NCI-H345 treated with DMSO at 0.1 percent for 48 hours (cell line): ENCODE results near the gene UHRF1.
A peak's percentile ranks its signal among the peaks of the same experiment; 100 is the strongest.
"Not testable (repeated sequence)": the region's sequence is repeated elsewhere in the genome, so short reads cannot be mapped to it uniquely, and the experiment has no call there.

Experiments used
- DNase-seq: peaks from one replicate; lab custom pipeline; 2025; ENCODE audit not compliant: unreplicated experiment; lab: John Stamatoyannopoulos, UW

The UHRF1 gene

GRCh38 chr19:4909156-4909896, at the start of gene UHRF1:
UHRF1 (plus strand) TSS chr19:4909501; CDS start chr19:4910886, 1,385 bp downstream.
- DNase-seq = peak; percentile 43

GRCh38 chr19:4859697-4860096, 49.6 kb upstream of the UHRF1 start:
- no peak for DNase-seq

GRCh38 chr19:4861147-4861546, 48.2 kb upstream of the UHRF1 start:
- DNase-seq = peak; percentile 72

GRCh38 chr19:4866595-4867424, 42.5 kb upstream of the UHRF1 start:
- no peak for DNase-seq

GRCh38 chr19:4867534-4868285, 41.6 kb upstream of the UHRF1 start, which contains the start of gene PLIN3:
PLIN3 (minus strand) TSS chr19:4867667; CDS start chr19:4861394, 6,273 bp downstream.
- DNase-seq = no peak

GRCh38 chr19:4868286-4868834, 40.9 kb upstream of the UHRF1 start:
- DNase-seq = no peak

GRCh38 chr19:4870025-4870700, 39.1 kb upstream of the UHRF1 start:
- DNase-seq = no peak

GRCh38 chr19:4871711-4872110, 37.6 kb upstream of the UHRF1 start:
- no peak for DNase-seq

GRCh38 chr19:4873930-4874329, 35.4 kb upstream of the UHRF1 start:
- DNase-seq = no peak

GRCh38 chr19:4877753-4878490, 31.4 kb upstream of the UHRF1 start:
- no peak for DNase-seq

GRCh38 chr19:4878491-4878968, 30.8 kb upstream of the UHRF1 start:
- no peak for DNase-seq

GRCh38 chr19:4879041-4879440, 30.3 kb upstream of the UHRF1 start:
- no peak for DNase-seq

GRCh38 chr19:4882874-4883273, 26.4 kb upstream of the UHRF1 start:
- DNase-seq = not testable (repeated sequence)

- not testable (repeated sequence) for DNase-seq
Measured at GRCh38 chr19:4884993-4885392, 24.3 kb upstream of the UHRF1 start.

GRCh38 chr19:4887803-4888202, 21.5 kb upstream of the UHRF1 start:
- DNase-seq = not testable (repeated sequence)

- no peak for DNase-seq
Measured at GRCh38 chr19:4889034-4889815, 20.1 kb upstream of the UHRF1 start.

GRCh38 chr19:4891066-4891465, 18.2 kb upstream of the UHRF1 start:
- DNase-seq = no peak

GRCh38 chr19:4892962-4893361, 16.3 kb upstream of the UHRF1 start:
- not testable (repeated sequence) for DNase-seq

GRCh38 chr19:4896372-4896771, 12.9 kb upstream of the UHRF1 start:
- DNase-seq = no peak
